KMS-11 (cell line): Measurements from ENCODE around the gene YBX3.
A peak's percentile ranks its signal among the peaks of the same experiment; 100 is the strongest.

ENCODE experiments used
- H2AFZ ChIP-seq: fragments of 200-600 bp; sonication (generic); 2 replicates; pipeline ENCODE4 v1.6.1; 2016; ENCODE audit warnings: antibody characterized with exemption, mixed run types, low read depth
- H3K27ac ChIP-seq: fragments of 200-600 bp; sonication (generic); 2 replicates; pipeline ENCODE4 v1.6.1; 2016; ENCODE audit warnings: mild to moderate bottlenecking, mixed run types
- H3K27me3 ChIP-seq: fragments of 200-600 bp; sonication (generic); 2 replicates; pipeline ENCODE4 v1.6.1; 2017; ENCODE audit warnings: mild to moderate bottlenecking, low read depth, mixed run types, moderate library complexity; ENCODE audit not compliant: insufficient read depth
- H3K36me3 ChIP-seq: fragments of 200-600 bp; sonication (generic); 2 replicates; pipeline ENCODE4 v1.6.1; 2017; ENCODE audit warnings: mild to moderate bottlenecking, mixed run types; ENCODE audit not compliant: insufficient read depth
- H3K4me1 ChIP-seq: fragments of 200-600 bp; sonication (generic); 2 replicates; pipeline ENCODE4 v1.6.1; 2016; ENCODE audit warnings: mild to moderate bottlenecking, low read depth, mixed run types; ENCODE audit not compliant: poor library complexity, severe bottlenecking
- H3K4me2 ChIP-seq: fragments of 200-600 bp; sonication (generic); 2 replicates; pipeline ENCODE4 v1.7.0; 2016; ENCODE audit warnings: mild to moderate bottlenecking, mixed run types
- H3K4me3 ChIP-seq: fragments of 200-600 bp; sonication (generic); IDR thresholded peaks from 2 replicates; pipeline ENCODE4 v1.6.1; 2017; ENCODE audit warnings: low read depth, low read length, mixed read lengths; ENCODE audit not compliant: insufficient read depth
- H3K79me2 ChIP-seq: fragments of 200-600 bp; sonication (generic); 2 replicates; pipeline ENCODE4 v1.6.1; 2016; ENCODE audit warnings: low read depth, mixed run types; ENCODE audit not compliant: insufficient read depth
- H3K9ac ChIP-seq: fragments of 200-600 bp; sonication (generic); 2 replicates; pipeline ENCODE4 v1.6.1; 2016; ENCODE audit warnings: mild to moderate bottlenecking, mixed run types
- H4K20me1 ChIP-seq: fragments of 200-600 bp; sonication (generic); 2 replicates; pipeline ENCODE4 v1.6.1; 2016; ENCODE audit warnings: mild to moderate bottlenecking, mixed run types; ENCODE audit not compliant: insufficient read depth
- TF ChIP-seq, protein P1 (sequence below): fragments of 200-600 bp; sonication (generic); conservative IDR thresholded peaks from 2 replicates; pipeline ENCODE4 v1.6.1; 2017; ENCODE audit warnings: low read depth, mild to moderate bottlenecking, antibody characterized with exemption, low read length, moderate library complexity, mixed read lengths

YBX3 gene

DNA sequence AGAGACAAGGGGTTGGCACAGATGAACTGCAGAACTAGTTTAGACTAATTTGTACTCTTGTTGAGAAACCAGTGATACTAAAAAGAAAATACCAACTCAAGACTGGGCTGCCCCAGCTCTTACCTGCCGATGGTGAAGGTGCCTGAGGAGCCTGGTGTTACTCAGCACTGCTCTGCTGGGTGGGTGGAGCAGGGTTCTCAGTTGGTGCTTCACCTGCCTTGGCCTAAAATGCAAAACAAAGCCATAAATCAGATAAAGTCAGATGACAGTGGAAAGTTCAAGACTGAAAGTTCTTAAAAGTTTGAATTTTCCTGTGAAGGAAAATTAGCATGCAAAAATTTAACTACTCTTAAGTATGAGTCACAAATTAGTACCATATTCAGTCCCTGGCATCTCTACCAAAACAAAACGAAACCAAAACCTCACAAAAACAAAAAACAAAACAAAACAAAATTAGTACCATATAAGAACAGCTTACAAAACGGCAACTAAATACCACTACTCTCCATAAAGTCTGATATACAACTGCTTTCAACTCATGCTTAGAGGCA is 21.9 kb downstream of the YBX3 start:
- Histone ChIP-seq H3K9ac (no peak overlapping the region), H3K79me2 (no peaks in the 10 kb centered on the region), H3K4me2 (peak overlapping the region; percentile 18; the same call in 1 of the 2 replicates), H3K36me3 (0 out of 2 replicates have a peak, but pooled peaks cover 5% of the 10 kb centered on the region), H2AFZ (no peak overlapping the region), H3K27me3 (no peaks in the 10 kb centered on the region), H3K27ac (no peak overlapping the region), H3K4me1 (peaks cover 19% of the 10 kb centered on the region), H4K20me1 (no peaks in the 10 kb centered on the region), H3K4me3 (no peak overlapping the region)
- TF ChIP-seq, protein P1, sequence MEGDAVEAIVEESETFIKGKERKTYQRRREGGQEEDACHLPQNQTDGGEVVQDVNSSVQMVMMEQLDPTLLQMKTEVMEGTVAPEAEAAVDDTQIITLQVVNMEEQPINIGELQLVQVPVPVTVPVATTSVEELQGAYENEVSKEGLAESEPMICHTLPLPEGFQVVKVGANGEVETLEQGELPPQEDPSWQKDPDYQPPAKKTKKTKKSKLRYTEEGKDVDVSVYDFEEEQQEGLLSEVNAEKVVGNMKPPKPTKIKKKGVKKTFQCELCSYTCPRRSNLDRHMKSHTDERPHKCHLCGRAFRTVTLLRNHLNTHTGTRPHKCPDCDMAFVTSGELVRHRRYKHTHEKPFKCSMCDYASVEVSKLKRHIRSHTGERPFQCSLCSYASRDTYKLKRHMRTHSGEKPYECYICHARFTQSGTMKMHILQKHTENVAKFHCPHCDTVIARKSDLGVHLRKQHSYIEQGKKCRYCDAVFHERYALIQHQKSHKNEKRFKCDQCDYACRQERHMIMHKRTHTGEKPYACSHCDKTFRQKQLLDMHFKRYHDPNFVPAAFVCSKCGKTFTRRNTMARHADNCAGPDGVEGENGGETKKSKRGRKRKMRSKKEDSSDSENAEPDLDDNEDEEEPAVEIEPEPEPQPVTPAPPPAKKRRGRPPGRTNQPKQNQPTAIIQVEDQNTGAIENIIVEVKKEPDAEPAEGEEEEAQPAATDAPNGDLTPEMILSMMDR, result no peak

DNA sequence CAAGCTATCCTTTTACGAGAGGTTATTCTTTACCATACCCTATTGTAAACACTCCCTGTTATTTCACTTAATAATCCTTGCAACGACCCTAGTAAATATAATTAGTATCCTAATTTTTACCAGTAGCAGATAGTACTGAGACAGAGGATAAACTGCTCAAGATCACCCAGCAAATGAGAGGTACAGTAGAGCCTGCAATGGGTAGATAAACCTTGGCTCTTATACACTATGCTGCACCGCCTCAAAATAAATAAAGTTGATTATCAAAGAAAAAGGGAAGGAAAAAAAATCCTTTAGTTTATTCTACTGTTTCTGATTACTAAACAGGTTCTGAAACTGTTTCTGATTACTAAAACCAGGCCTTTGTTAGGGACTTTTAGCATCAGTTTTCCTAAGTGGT is 22.5 kb downstream of the YBX3 start:
- Histone ChIP-seq H3K27ac (no peak overlapping the region), H3K36me3 (0 out of 2 replicates have a peak, but pooled peaks cover 5% of the 10 kb centered on the region), H3K27me3 (no peaks in the 10 kb centered on the region), H3K4me2 (no peak overlapping the region), H4K20me1 (no peaks in the 10 kb centered on the region), H3K4me1 (peaks cover 19% of the 10 kb centered on the region), H3K79me2 (no peaks in the 10 kb centered on the region), H2AFZ (no peak overlapping the region), H3K9ac (no peak overlapping the region), H3K4me3 (no peak overlapping the region)
- TF ChIP-seq, protein P1, result no peak

DNA sequence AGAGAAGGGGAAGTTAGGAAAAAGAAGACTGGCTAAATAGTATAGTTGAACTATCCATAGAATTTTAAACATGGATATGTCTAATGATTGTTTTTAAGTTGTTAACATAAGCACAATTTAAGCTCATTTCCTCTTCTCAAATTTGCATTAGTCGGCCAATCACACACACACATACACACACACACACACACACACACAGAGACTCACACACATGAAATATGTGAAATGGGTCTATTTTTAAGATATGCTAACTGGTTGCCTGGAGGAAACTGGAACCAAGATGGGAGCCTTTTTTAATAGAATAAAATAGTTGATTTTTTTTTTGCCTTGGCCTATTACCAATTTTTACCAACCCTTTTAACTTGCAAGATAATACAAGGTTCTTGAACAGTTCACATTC is 25.3 kb downstream of the YBX3 start:
- no peaks in the 10 kb centered on the region for H4K20me1 ChIP-seq
- 0 out of 2 replicates have a peak, but pooled peaks cover 5% of the 10 kb centered on the region for H3K36me3 ChIP-seq

GRCh38 chr12:10697156-10697555 is 26.0 kb downstream of the YBX3 start:
- Histone ChIP-seq H3K27me3 (no peaks in the 10 kb centered on the region), H4K20me1 (no peaks in the 10 kb centered on the region), H3K79me2 (no peaks in the 10 kb centered on the region), H2AFZ (no peak overlapping the region), H3K4me2 (no peak overlapping the region), H3K4me1 (peaks cover 19% of the 10 kb centered on the region), H3K36me3 (0 out of 2 replicates have a peak, but pooled peaks cover 5% of the 10 kb centered on the region), H3K9ac (no peak overlapping the region), H3K4me3 (no peak overlapping the region), H3K27ac (no peak overlapping the region)
- TF ChIP-seq, protein P1, result no peak

More for the DNA sequence above, 25.3 kb downstream of the YBX3 start:
- no peak overlapping the region for H3K4me3 ChIP-seq
- H3K4me1 ChIP-seq, result peaks cover 19% of the 10 kb centered on the region
- no peaks in the 10 kb centered on the region for H3K27me3 ChIP-seq
- no peaks in the 10 kb centered on the region for H3K79me2 ChIP-seq
- H2AFZ ChIP-seq, result no peak overlapping the region
- no peak overlapping the region for H3K4me2 ChIP-seq
- no peak overlapping the region for H3K9ac ChIP-seq
- TF ChIP-seq, protein P1, result no peak
- no peak overlapping the region for H3K27ac ChIP-seq
